ENCODE results near the gene ZDHHC8. TPM values are rescaled to one million over a fixed set of nuclear protein-coding genes. Genes with fewer than 3 reads are reported as not detected.
"Not testable (repeated sequence)": the region's sequence is repeated elsewhere in the genome, so short reads cannot be mapped to it uniquely, and the experiment has no call there.

Gene ZDHHC8
- total RNA-seq, 4 donors from 2014 or later: 14.7 to 56.5 (median 17.1) TPM

GRCh38 chr22:20156611-20157429 is 25.2 kb downstream of the ZDHHC8 start:
- H3K4me3 ChIP-seq: no peak overlapping the region
- 29% methylated on average over 14 of the region's 17 CpGs; no CpG with 5 or more reads in 1 of the 2 donors for WGBS, 2 donors (ENCODE audit: low coverage in 1 of 2)
- in situ Hi-C loops (cut with MboI; ENCODE audit: low pct_ligation_motif_present in 1 of 4, low pct_unique_long_range_greater_than_20kb in 1 of 4, low sequenced_read_pairs in 3 of 4) (loop anchor here (5.0 to 25.0 kb wide), 4 partner anchors 125 to 480 kb away; no protein-coding TSS in a partner anchor), intact Hi-C loops (cut with DNase I; ENCODE audit: low total_unique reads) (loop anchor here (5.0 kb wide), 1 partner anchor 110 kb away; the partner anchor contains the start of gene RTN4R)
- H3K27me3 ChIP-seq: peaks cover 27% of the 10 kb centered on the region
- no peak overlapping the region for H3K27ac ChIP-seq
- H3K9me3 ChIP-seq: no peaks in the 10 kb centered on the region
- DNase-seq: peak; percentile 89
- TF ChIP-seq POLR2AphosphoS5 (IDR thresholded peaks at IDR 0.05) (no peak), CTCF (IDR thresholded peaks at IDR 0.05) (peak; percentile 98 to 100 (median 99)), EP300 (IDR thresholded peaks at IDR 0.05; ENCODE audit: low read depth) (no peak), POLR2A (IDR thresholded peaks at IDR 0.05) (no peak)
- peaks cover 0 to 7% (median 0%) of the 10 kb centered on the region in 4 donors for H3K4me1 ChIP-seq
- H3K36me3 ChIP-seq: no peaks in the 10 kb centered on the region

DNA sequence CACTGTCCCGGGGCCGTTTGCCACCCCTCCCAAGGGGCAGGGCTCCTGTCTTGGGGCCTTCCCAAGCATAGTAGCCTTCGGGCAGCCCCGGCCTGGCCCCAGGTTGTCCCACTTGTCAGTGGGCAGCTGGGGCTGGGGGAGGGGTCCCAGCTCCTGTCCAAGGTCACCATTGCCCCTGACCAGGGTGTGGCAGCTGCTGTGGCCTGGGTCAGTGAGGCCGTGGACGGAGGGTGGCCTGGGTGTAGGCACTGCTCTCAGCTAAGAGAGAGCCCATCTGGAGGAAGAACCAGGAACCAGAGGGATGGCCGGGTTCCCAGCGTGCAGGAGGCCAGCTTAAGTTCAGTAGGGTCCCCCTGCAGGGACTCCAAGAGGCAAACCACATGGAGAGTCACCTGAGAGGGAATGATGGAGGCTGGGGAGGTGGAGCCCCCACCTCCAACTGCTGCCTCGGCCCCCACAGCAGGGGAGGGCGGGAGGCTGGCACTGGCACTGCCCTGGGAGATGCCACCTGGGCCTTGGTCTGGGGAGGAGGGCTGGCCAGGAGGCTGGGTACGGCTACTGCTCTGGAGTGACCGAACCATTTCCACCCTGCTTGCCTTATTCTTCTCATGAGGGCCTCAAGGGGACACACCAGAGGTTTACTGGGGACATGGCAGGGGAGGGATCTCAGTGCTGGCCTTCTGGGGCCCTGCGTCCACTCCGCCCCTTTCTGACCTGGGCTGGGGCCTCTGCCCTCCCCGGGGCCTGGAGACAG is 26.0 kb downstream of the ZDHHC8 start:
- in situ Hi-C loops (cut with MboI; ENCODE audit: low pct_ligation_motif_present in 1 of 4, low pct_unique_long_range_greater_than_20kb in 1 of 4, low sequenced_read_pairs in 3 of 4) (loop anchor here (5.0 to 25.0 kb wide), 4 partner anchors 125 to 480 kb away; no protein-coding TSS in a partner anchor), intact Hi-C loops (cut with DNase I; ENCODE audit: low total_unique reads) (loop anchor here (5.0 kb wide), 1 partner anchor 110 kb away; the partner anchor contains the start of gene RTN4R)

DNA sequence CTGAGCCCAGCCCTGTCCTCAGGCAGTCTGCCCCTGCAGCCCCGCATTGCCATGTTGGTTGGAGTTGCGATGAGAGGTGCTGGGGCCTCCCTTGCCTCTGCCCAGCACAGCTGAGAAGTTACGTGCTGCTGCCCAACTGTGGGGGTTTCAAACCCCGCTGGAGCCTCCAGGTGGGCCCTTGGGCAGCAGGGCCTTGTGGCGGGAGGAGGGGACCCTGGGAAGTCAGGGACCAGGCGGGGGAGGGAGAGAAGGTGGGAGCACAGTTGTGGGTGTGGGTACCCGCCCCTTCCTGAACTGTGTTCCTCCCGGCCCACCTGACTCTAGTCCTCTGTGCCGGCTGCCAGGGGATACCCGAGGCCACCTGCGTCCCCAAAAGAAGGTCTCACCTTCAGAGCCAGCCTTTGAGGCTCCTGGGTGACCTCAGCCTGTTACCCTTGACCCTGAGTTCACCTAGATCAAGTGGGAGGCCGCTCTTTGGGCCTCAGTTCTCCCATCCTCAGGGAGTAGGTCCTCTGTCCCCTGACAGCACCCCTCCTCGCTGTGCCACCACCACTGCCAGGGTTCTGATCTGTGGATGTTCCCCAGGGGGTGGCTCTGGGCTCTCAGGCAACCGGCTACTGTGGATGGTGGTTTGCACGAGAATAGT is 26.9 kb downstream of the ZDHHC8 start:
- no peak overlapping the region for H3K4me3 ChIP-seq
- intact Hi-C loops (cut with DNase I; ENCODE audit: low total_unique reads): loop anchor here (5.0 kb wide), 1 partner anchor 109 kb away; the partner anchor contains the start of gene RTN4R
- in situ Hi-C loops (cut with MboI; ENCODE audit: low pct_ligation_motif_present in 1 of 4, low pct_unique_long_range_greater_than_20kb in 1 of 4, low sequenced_read_pairs in 3 of 4): loop anchor here (5.0 to 25.0 kb wide), 4 partner anchors 124 to 479 kb away; no protein-coding TSS in a partner anchor
- no peaks in the 10 kb centered on the region for H3K36me3 ChIP-seq
- TF ChIP-seq POLR2A (IDR thresholded peaks at IDR 0.05) (no peak), CTCF (IDR thresholded peaks at IDR 0.05) (no peak)
- H3K4me1 ChIP-seq: peaks cover 0 to 7% (median 0%) of the 10 kb centered on the region in 4 donors
- no peak for DNase-seq
- WGBS, 2 donors (ENCODE audit: low coverage in 1 of 2): 20 to 59% methylated on average over 1 to 15 of the region's 15 CpGs
- peaks cover 27% of the 10 kb centered on the region for H3K27me3 ChIP-seq
- no peak overlapping the region for H3K27ac ChIP-seq
- H3K9me3 ChIP-seq: no peaks in the 10 kb centered on the region

More for the DNA sequence above, 26.0 kb downstream of the ZDHHC8 start:
- H3K27ac ChIP-seq: no peak overlapping the region
- no peaks in the 10 kb centered on the region for H3K36me3 ChIP-seq
- peaks cover 0 to 7% (median 0%) of the 10 kb centered on the region in 4 donors for H3K4me1 ChIP-seq
- H3K9me3 ChIP-seq: no peaks in the 10 kb centered on the region
- H3K4me3 ChIP-seq: no peak overlapping the region
- no peak for DNase-seq
- peaks cover 27% of the 10 kb centered on the region for H3K27me3 ChIP-seq
- WGBS, 2 donors (ENCODE audit: low coverage in 1 of 2): 72% methylated on average over 11 of the region's 15 CpGs; no CpG with 5 or more reads in 1 of the 2 donors
- no peak for TF ChIP-seq POLR2A (IDR thresholded peaks at IDR 0.05)

DNA sequence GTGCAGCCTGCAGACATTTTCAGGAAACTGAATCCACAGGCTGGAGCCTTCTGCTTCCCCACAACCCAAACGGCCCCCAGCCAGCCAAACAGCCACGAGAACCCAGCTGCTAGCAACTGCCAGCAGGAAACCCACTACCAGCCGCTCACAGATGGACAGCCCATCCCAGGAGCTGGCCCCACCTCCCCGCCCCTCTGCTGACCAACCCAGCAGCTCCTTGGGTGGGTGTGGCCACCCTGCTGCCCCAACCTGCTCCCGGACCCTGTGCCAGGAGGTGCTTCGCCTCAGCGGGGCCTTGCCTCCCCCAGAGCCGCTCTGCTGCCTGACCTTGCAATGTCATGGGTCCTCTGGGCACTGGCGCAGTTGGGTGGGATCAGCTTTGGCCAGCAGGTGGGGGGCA is 27.5 kb downstream of the ZDHHC8 start:
- WGBS, 2 donors (ENCODE audit: low coverage in 1 of 2): 40% methylated on average over 9 of the region's 9 CpGs; no CpG with 5 or more reads in 1 of the 2 donors
- in situ Hi-C loops (cut with MboI; ENCODE audit: low pct_ligation_motif_present in 1 of 4, low pct_unique_long_range_greater_than_20kb in 1 of 4, low sequenced_read_pairs in 3 of 4): loop anchor here (5.0 to 25.0 kb wide), 4 partner anchors 123 to 478 kb away; no protein-coding TSS in a partner anchor
- intact Hi-C loops (cut with DNase I; ENCODE audit: low total_unique reads): loop anchor here (5.0 kb wide), 1 partner anchor 108 kb away; the partner anchor contains the start of gene RTN4R

GRCh38 chr22:20159531-20159930 is 27.9 kb downstream of the ZDHHC8 start:
- not testable (repeated sequence) for H3K27ac ChIP-seq, H3K36me3 ChIP-seq, DNase-seq, H3K9me3 ChIP-seq, H3K4me3 ChIP-seq, H3K4me1 ChIP-seq
- in situ Hi-C loops (cut with MboI; ENCODE audit: low pct_ligation_motif_present in 1 of 4, low pct_unique_long_range_greater_than_20kb in 1 of 4, low sequenced_read_pairs in 3 of 4) (loop anchor here (5.0 to 25.0 kb wide), 4 partner anchors 123 to 478 kb away; no protein-coding TSS in a partner anchor), intact Hi-C loops (cut with DNase I; ENCODE audit: low total_unique reads) (loop anchor here (5.0 kb wide), 1 partner anchor 108 kb away; the partner anchor contains the start of gene RTN4R)
- WGBS, 2 donors (ENCODE audit: low coverage in 1 of 2): 67% methylated on average over 10 of the region's 14 CpGs; no CpG with 5 or more reads in 1 of the 2 donors
- peaks cover 23% of the 10 kb centered on the region for H3K27me3 ChIP-seq

More for the DNA sequence above, 27.5 kb downstream of the ZDHHC8 start:
- no peak overlapping the region for H3K4me3 ChIP-seq
- no peak for TF ChIP-seq EP300 (IDR thresholded peaks at IDR 0.05; ENCODE audit: low read depth)
- no peak for TF ChIP-seq POLR2AphosphoS5 (IDR thresholded peaks at IDR 0.05)
- TF ChIP-seq POLR2A (IDR thresholded peaks at IDR 0.05): no peak
- TF ChIP-seq CTCF (IDR thresholded peaks at IDR 0.05): no peak
- peaks cover 0 to 7% (median 0%) of the 10 kb centered on the region in 4 donors for H3K4me1 ChIP-seq
- no peaks in the 10 kb centered on the region for H3K36me3 ChIP-seq
- H3K27me3 ChIP-seq: peaks cover 27% of the 10 kb centered on the region
- DNase-seq: no peak
- no peak overlapping the region for H3K27ac ChIP-seq
- no peaks in the 10 kb centered on the region for H3K9me3 ChIP-seq
